CD4-positive, alpha-beta memory T cell (primary cell): ENCODE measurements around the gene ADAMTS12. TPM values are rescaled to one million over a fixed set of nuclear protein-coding genes. Genes with fewer than 3 reads are reported as not detected.
A peak's percentile ranks its signal among the peaks of the same experiment; 100 is the strongest.

Experiments
- CTCF ChIA-PET: fragments of 350-600 bp; sonication (Branson Sonifier 250); formaldehyde crosslinking; loops from one replicate; lab custom pipeline; 2021; ENCODE audit warnings: inconsistent platforms; ENCODE audit not compliant: partially characterized antibody; lab: Charles Lee
- POLR2A ChIA-PET: fragments of 350-600 bp; sonication (Branson Sonifier 250); formaldehyde crosslinking; loops from one replicate; lab custom pipeline; 2021; ENCODE audit not compliant: partially characterized antibody; lab: Charles Lee
- DNase-seq, 5 donors: peaks; one replicate each; pipeline versions ENCODE4 v3.0.0 to v3.0.0-alpha.2; 2020 to 2022; ENCODE audit warnings: mixed read lengths in 1 of 5
- H3K27ac ChIP-seq: one replicate; pipeline ENCODE4 v1.7.0; 2013; ENCODE audit warnings: low read depth, low read length
- H3K27me3 ChIP-seq: 2 replicates; pipeline ENCODE4 v1.7.0; 2013; ENCODE audit warnings: mild to moderate bottlenecking, low read length, moderate library complexity; ENCODE audit not compliant: insufficient read depth
- H3K36me3 ChIP-seq: 2 replicates; pipeline ENCODE4 v1.7.0; 2013; ENCODE audit warnings: mild to moderate bottlenecking, low read length, moderate library complexity; ENCODE audit not compliant: insufficient read depth
- H3K4me1 ChIP-seq: 2 replicates; pipeline ENCODE4 v1.7.0; 2013; ENCODE audit warnings: mild to moderate bottlenecking, low read length, moderate library complexity; ENCODE audit not compliant: insufficient read depth
- H3K4me3 ChIP-seq, 2 donors: one replicate each; pipeline ENCODE4 v1.7.0; 2013; ENCODE audit warnings: low read length in 2 of 2, mild to moderate bottlenecking in 1 of 2
- H3K9me3 ChIP-seq, 2 donors: one replicate each; pipeline ENCODE4 v1.7.0; 2013; ENCODE audit warnings: low read length in 2 of 2, control low read depth in 1 of 2; ENCODE audit not compliant: control insufficient read depth in 1 of 2
- H3K27ac Mint-ChIP-seq, 7 donors: one replicate each; pipeline ENCODE4 v1.8.0; 2020 to 2021; ENCODE audit warnings: mixed read lengths in 7 of 7, mild to moderate bottlenecking in 6 of 7, inconsistent platforms in 3 of 7, moderate library complexity in 3 of 7
- H3K27me3 Mint-ChIP-seq, 2 donors: one replicate each; pipeline ENCODE4 v1.8.0; 2020 to 2021; ENCODE audit warnings: mixed read lengths in 2 of 2
- H3K36me3 Mint-ChIP-seq, 2 donors: one replicate each; pipeline ENCODE4 v1.8.0; 2020 to 2021; ENCODE audit warnings: mixed read lengths in 2 of 2, inconsistent platforms in 1 of 2, mild to moderate bottlenecking in 1 of 2
- H3K4me1 Mint-ChIP-seq, 4 donors: one replicate each; pipeline ENCODE4 v1.8.0; 2020 to 2021; ENCODE audit warnings: mixed read lengths in 4 of 4, mild to moderate bottlenecking in 1 of 4
- H3K4me3 Mint-ChIP-seq, 8 donors: one replicate each; pipeline ENCODE4 v1.8.0; 2020 to 2021; ENCODE audit warnings: mixed read lengths in 8 of 8, mild to moderate bottlenecking in 7 of 8, moderate library complexity in 6 of 8, inconsistent platforms in 3 of 8
- H3K9me3 Mint-ChIP-seq, 8 donors: one replicate each; pipeline ENCODE4 v1.8.0; 2020 to 2021; ENCODE audit warnings: mixed read lengths in 8 of 8, mild to moderate bottlenecking in 5 of 8, inconsistent platforms in 3 of 8, moderate library complexity in 1 of 8
- intact Hi-C: fragments of 100-400 bp; cut with micrococcal nuclease; formaldehyde crosslinking; loops from one replicate; pipeline ENCODE4 v1.15.1; 2023
- polyA plus RNA-seq, 2 donors: library from polyadenylated mRNA; unstranded; fragments of 300-500 nt; fragmentation: Illumina TruSeq; gene quantifications; one replicate each; pipeline ENCODE4 v1.2.3, GENCODE V29; 2021
- total RNA-seq, 2 experiments: library from RNA; stranded (reverse); gene quantifications; one replicate each; pipeline ENCODE4 v1.2.3, GENCODE V29; 2021

The ADAMTS12 gene
- total and polyA plus RNA-seq, 4 experiments from 2014 or later, result 0.17 TPM; not detected in 3

- Mint-ChIP-seq H3K4me3 (no peak overlapping the region), H3K36me3 (peaks cover 0 to 2% of the 10 kb centered on the region in 2 donors), H3K27me3 (peaks cover 2 to 4% of the 10 kb centered on the region in 2 donors), H3K4me1 (no peaks in the 10 kb centered on the region), H3K27ac (no peak overlapping the region), H3K9me3 (peaks cover 5 to 60% (median 42%) of the 10 kb centered on the region in 8 donors)
- DNase-seq, result no peak
- Histone ChIP-seq H3K4me3 (no peak overlapping the region), H3K27me3 (no peaks in the 10 kb centered on the region), H3K36me3 (no peaks in the 10 kb centered on the region), H3K9me3 (peaks cover 0 to 5% of the 10 kb centered on the region in 2 donors), H3K27ac (no peak overlapping the region), H3K4me1 (no peaks in the 10 kb centered on the region)
- intact Hi-C loops, result no loop called here
- POLR2A ChIA-PET, result no interaction called here
- CTCF ChIA-PET, result no interaction called here
Observed at GRCh38 chr5:33905381-33905780, 13.6 kb upstream of the ADAMTS12 start.

GRCh38 chr5:33903118-33903517, 11.3 kb upstream of the ADAMTS12 start:
- Mint-ChIP-seq H3K4me1 (peaks cover 0 to 6% (median 3%) of the 10 kb centered on the region in 4 donors), H3K4me3 (no peak overlapping the region), H3K27me3 (peaks cover 0 to 2% of the 10 kb centered on the region in 2 donors), H3K36me3 (peaks cover 0 to 2% of the 10 kb centered on the region in 2 donors), H3K9me3 (peaks cover 2 to 53% (median 39%) of the 10 kb centered on the region in 8 donors), H3K27ac (peak overlapping the region in 1 of 7 donors; percentile 53)
- no peak overlapping the region for H3K27ac ChIP-seq
- intact Hi-C loops, result no loop called here
- no peak for DNase-seq
- ChIA-PET POLR2A (no interaction called here), CTCF (no interaction called here)
- H3K36me3 ChIP-seq, result no peaks in the 10 kb centered on the region
- no peaks in the 10 kb centered on the region for H3K27me3 ChIP-seq
- H3K4me3 ChIP-seq, result no peak overlapping the region
- peaks cover 0 to 5% of the 10 kb centered on the region in 2 donors for H3K9me3 ChIP-seq
- H3K4me1 ChIP-seq, result no peaks in the 10 kb centered on the region

- no peak overlapping the region for H3K27ac ChIP-seq
- Mint-ChIP-seq H3K9me3 (peaks cover 2 to 36% (median 24%) of the 10 kb centered on the region in 8 donors), H3K27ac (no peak overlapping the region), H3K4me1 (peaks cover 0 to 6% (median 3%) of the 10 kb centered on the region in 4 donors), H3K36me3 (peaks cover 0 to 2% of the 10 kb centered on the region in 2 donors), H3K27me3 (no peaks in the 10 kb centered on the region), H3K4me3 (no peak overlapping the region)
- POLR2A ChIA-PET, result no interaction called here
- CTCF ChIA-PET, result no interaction called here
- no peak overlapping the region for H3K4me3 ChIP-seq
- H3K9me3 ChIP-seq, result peaks cover 0 to 5% of the 10 kb centered on the region in 2 donors
- intact Hi-C loops, result no loop called here
- no peaks in the 10 kb centered on the region for H3K4me1 ChIP-seq
- no peak for DNase-seq
- no peaks in the 10 kb centered on the region for H3K36me3 ChIP-seq
- no peaks in the 10 kb centered on the region for H3K27me3 ChIP-seq
Observed at GRCh38 chr5:33901156-33901555, 9.4 kb upstream of the ADAMTS12 start.

GRCh38 chr5:33894566-33894965, 2.8 kb upstream of the ADAMTS12 start:
- intact Hi-C loops, result no loop called here
- H3K9me3 Mint-ChIP-seq, result peaks cover 0 to 2% (median 0%) of the 10 kb centered on the region in 8 donors
- POLR2A ChIA-PET, result no interaction called here
- no peaks in the 10 kb centered on the region for H3K36me3 Mint-ChIP-seq
- no peak overlapping the region for H3K4me3 ChIP-seq
- peaks cover 25 to 30% of the 10 kb centered on the region in 2 donors for H3K27me3 Mint-ChIP-seq
- no peak overlapping the region for H3K27ac Mint-ChIP-seq
- H3K4me1 Mint-ChIP-seq, result peaks cover 3 to 11% (median 5%) of the 10 kb centered on the region in 4 donors
- no peaks in the 10 kb centered on the region for H3K36me3 ChIP-seq
- H3K4me1 ChIP-seq, result no peaks in the 10 kb centered on the region
- no peaks in the 10 kb centered on the region for H3K9me3 ChIP-seq
- peaks cover 10% of the 10 kb centered on the region for H3K27me3 ChIP-seq
- H3K27ac ChIP-seq, result no peak overlapping the region
- H3K4me3 Mint-ChIP-seq, result no peak overlapping the region
- CTCF ChIA-PET, result interaction anchor here (0.9 kb wide), 1 partner anchor 75 kb away, joined by 3 read pairs; no protein-coding TSS in a partner anchor
- no peak for DNase-seq

GRCh38 chr5:33892620-33893137, 889 bp upstream of the ADAMTS12 start:
- peaks cover 0 to 11% (median 3%) of the 10 kb centered on the region in 4 donors for H3K4me1 Mint-ChIP-seq
- ChIA-PET POLR2A (no interaction called here), CTCF (interaction anchor here (1.5 kb wide), 1 partner anchor 33 kb away, joined by 4 read pairs; no protein-coding TSS in a partner anchor)
- peak overlapping the region in 2 of 8 donors; percentile 6 to 60 for H3K4me3 Mint-ChIP-seq
- Histone ChIP-seq H3K36me3 (no peaks in the 10 kb centered on the region), H3K4me1 (no peaks in the 10 kb centered on the region), H3K27ac (no peak overlapping the region), H3K27me3 (peaks cover 10% of the 10 kb centered on the region), H3K9me3 (no peaks in the 10 kb centered on the region), H3K4me3 (no peak overlapping the region)
- intact Hi-C loops, result no loop called here
- peaks cover 32 to 37% of the 10 kb centered on the region in 2 donors for H3K27me3 Mint-ChIP-seq
- peaks cover 0 to 2% (median 0%) of the 10 kb centered on the region in 8 donors for H3K9me3 Mint-ChIP-seq
- DNase-seq, result no peak
- no peak overlapping the region for H3K27ac Mint-ChIP-seq
- H3K36me3 Mint-ChIP-seq, result no peaks in the 10 kb centered on the region

- Mint-ChIP-seq H3K4me3 (peak overlapping the region in 7 of 8 donors; percentile 30 to 69 (median 47)), H3K36me3 (no peaks in the 10 kb centered on the region), H3K9me3 (peaks cover 0 to 2% (median 0%) of the 10 kb centered on the region in 8 donors), H3K27me3 (peaks cover 32 to 37% of the 10 kb centered on the region in 2 donors), H3K27ac (peak overlapping the region in 1 of 7 donors; percentile 78), H3K4me1 (peaks cover 0 to 11% (median 3%) of the 10 kb centered on the region in 4 donors)
- CTCF ChIA-PET, result interaction anchor here (1.5 kb wide), 1 partner anchor 32 kb away, joined by 4 read pairs; no protein-coding TSS in a partner anchor
- DNase-seq, result no peak
- intact Hi-C loops, result no loop called here
- H3K27ac ChIP-seq, result no peak overlapping the region
- no peaks in the 10 kb centered on the region for H3K4me1 ChIP-seq
- POLR2A ChIA-PET, result no interaction called here
- peaks cover 10% of the 10 kb centered on the region for H3K27me3 ChIP-seq
- H3K36me3 ChIP-seq, result no peaks in the 10 kb centered on the region
- no peak overlapping the region for H3K4me3 ChIP-seq
- H3K9me3 ChIP-seq, result no peaks in the 10 kb centered on the region
Observed at GRCh38 chr5:33891446-33891787, 373 bp downstream of the ADAMTS12 start.

GRCh38 chr5:33890131-33891032, 1.4 kb downstream of the ADAMTS12 start:
- no peak overlapping the region for H3K4me3 Mint-ChIP-seq

More at GRCh38 chr5:33890131-33891032, 1.4 kb downstream of the ADAMTS12 start:
- H3K4me1 Mint-ChIP-seq, result peaks cover 0 to 11% (median 3%) of the 10 kb centered on the region in 4 donors
- CTCF ChIA-PET, result no interaction called here
- Histone ChIP-seq H3K4me1 (no peaks in the 10 kb centered on the region), H3K4me3 (no peak overlapping the region), H3K27ac (no peak overlapping the region), H3K36me3 (no peaks in the 10 kb centered on the region), H3K9me3 (no peaks in the 10 kb centered on the region), H3K27me3 (peaks cover 10% of the 10 kb centered on the region)
- H3K36me3 Mint-ChIP-seq, result no peaks in the 10 kb centered on the region
- POLR2A ChIA-PET, result no interaction called here
- intact Hi-C loops, result no loop called here
- peak in 1 of 5 donors; percentile 5 for DNase-seq
- H3K9me3 Mint-ChIP-seq, result peaks cover 0 to 2% (median 0%) of the 10 kb centered on the region in 8 donors
- H3K27me3 Mint-ChIP-seq, result peaks cover 32 to 37% of the 10 kb centered on the region in 2 donors
- H3K27ac Mint-ChIP-seq, result no peak overlapping the region
